OCI-LY7 (cell line): ENCODE data around the gene SSNA1. TPM values are rescaled to one million over a fixed set of nuclear protein-coding genes. Genes with fewer than 3 reads are reported as not detected.

Source experiments
- BruUV-seq: library from RNA; stranded (reverse); fragments of 400-500 nt; replicated peaks from 2 replicates; lab custom pipeline; 2021; lab: Mats Ljungman, UMichigan
- CTCF ChIA-PET: fragments of 300-600 bp; sonication (Branson Sonifier 250); formaldehyde crosslinking; loops from one replicate; lab custom pipeline; 2022; ENCODE audit warnings: antibody characterized with exemption; ENCODE audit not compliant: unreplicated experiment; lab: Charles Lee
- POLR2A ChIA-PET: fragments of 300-600 bp; sonication (Branson Sonifier 250); formaldehyde crosslinking; loops from one replicate; lab custom pipeline; 2022; ENCODE audit warnings: antibody characterized with exemption; lab: Charles Lee
- DNase-seq: peaks from one replicate; pipeline ENCODE4 v3.0.0-alpha.2; 2015; ENCODE audit warnings: low spot score
- H2AFZ ChIP-seq: fragments of 200-600 bp; sonication (generic), shearing (Covaris generic); 2 replicates; pipeline ENCODE4 v1.6.1; 2014; ENCODE audit warnings: mild to moderate bottlenecking, antibody characterized with exemption, low read length, moderate library complexity
- H3K27ac ChIP-seq: fragments of 200-600 bp; sonication (generic); 2 replicates; pipeline ENCODE4 v1.5.1; 2014; ENCODE audit warnings: mixed run types, low read depth, mild to moderate bottlenecking, moderate library complexity, low read length, inconsistent platforms; ENCODE audit not compliant: poor library complexity, severe bottlenecking
- H3K36me3 ChIP-seq: fragments of 200-600 bp; sonication (generic); 2 replicates; pipeline ENCODE4 v1.6.1; 2014; ENCODE audit warnings: mild to moderate bottlenecking, antibody characterized with exemption, low read length, moderate library complexity, mixed read lengths; ENCODE audit not compliant: insufficient read depth
- H3K4me1 ChIP-seq: fragments of 200-600 bp; sonication (generic); 2 replicates; pipeline ENCODE4 v1.5.1; 2014; ENCODE audit warnings: mild to moderate bottlenecking, low read length; ENCODE audit not compliant: insufficient read depth, poor library complexity, severe bottlenecking
- H3K4me2 ChIP-seq: fragments of 200-600 bp; sonication (generic); 2 replicates; pipeline ENCODE4 v1.6.1; 2014; ENCODE audit warnings: mild to moderate bottlenecking, low read length
- H3K4me3 ChIP-seq: fragments of 200-600 bp; sonication (generic); 2 replicates; pipeline ENCODE4 v1.5.1; 2014; ENCODE audit warnings: mild to moderate bottlenecking, low read depth, low read length; ENCODE audit not compliant: poor library complexity, severe bottlenecking
- H3K79me2 ChIP-seq: fragments of 200-600 bp; sonication (generic); 2 replicates; pipeline ENCODE4 v1.6.1; 2016; ENCODE audit warnings: low read depth, mild to moderate bottlenecking, low read length, moderate library complexity, mixed read lengths; ENCODE audit not compliant: insufficient read depth
- H3K9me2 ChIP-seq: fragments of 200-600 bp; sonication (generic); 2 replicates; pipeline ENCODE4 v1.6.1; 2016; ENCODE audit warnings: mild to moderate bottlenecking, low read length, mixed read lengths; ENCODE audit not compliant: insufficient read depth
- H3K9me3 ChIP-seq: fragments of 200-600 bp; sonication (generic); 2 replicates; pipeline ENCODE4 v1.6.1; 2014; ENCODE audit warnings: mild to moderate bottlenecking, mixed run types, low read length, mixed read lengths
- H4K20me1 ChIP-seq: fragments of 200-600 bp; sonication (generic); 2 replicates; pipeline ENCODE4 v1.6.1; 2014; ENCODE audit warnings: mild to moderate bottlenecking, antibody characterized with exemption, low read length, moderate library complexity, mixed read lengths; ENCODE audit not compliant: insufficient read depth
- CTCF ChIP-seq: fragments of 200-600 bp; sonication (generic); conservative IDR thresholded peaks from 2 replicates; pipeline ENCODE4 v1.5.1; 2014; ENCODE audit warnings: mild to moderate bottlenecking, antibody characterized with exemption, low read length, moderate library complexity, mixed read lengths
- EZH2phosphoT487 ChIP-seq: fragments of 200-600 bp; sonication (generic); IDR thresholded peaks from 2 replicates; pipeline ENCODE4 v1.6.1; 2018; ENCODE audit warnings: low read depth, borderline replicate concordance, mild to moderate bottlenecking, mixed run types, antibody characterized with exemption, low read length, moderate library complexity, mixed read lengths
- intact Hi-C: fragments of 100-400 bp; cut with micrococcal nuclease; formaldehyde crosslinking; loops from one replicate; pipeline ENCODE4 v1.10.0; 2022; ENCODE audit not compliant: unreplicated experiment
- total RNA-seq, 2 experiments: library from RNA; depleted of rRNA in 1 of 2; stranded (reverse); fragments of >200 nt in 1 of 2; shearing (Covaris generic) in 1 of 2; gene quantifications; 2 replicates each; pipeline ENCODE4 v1.2.3, GENCODE V29; 2014 to 2022

The SSNA1 gene
- total RNA-seq, 2 experiments from 2014 or later = 71.0 to 111 TPM

- Histone ChIP-seq H3K4me1 (peaks cover 35% of the 10 kb centered on the region), H3K36me3 (peaks cover 4% of the 10 kb centered on the region; the same call in 1 of the 2 replicates), H2AFZ (no peak overlapping the region), H3K79me2 (peaks cover 49% of the 10 kb centered on the region), H4K20me1 (peaks cover 13% of the 10 kb centered on the region; the same call in 1 of the 2 replicates), H3K9me2 (no peaks in the 10 kb centered on the region), H3K4me3 (peak overlapping the region; percentile 76), H3K27ac (peak overlapping the region; percentile 49), H3K9me3 (no peaks in the 10 kb centered on the region), H3K4me2 (peak overlapping the region; percentile 97)
- DNase-seq = no peak
- intact Hi-C loops = loop anchor here (2.0 kb wide), 3 partner anchors 21 to 75 kb away; partner anchors contain the start of gene RNF208
- ChIA-PET CTCF (interaction anchor here (0.6 kb wide), 1 partner anchor 13 kb away, joined by 3 read pairs; the partner anchor contains the start of gene ANAPC2), POLR2A (interaction anchor here (0.6 to 2.5 kb wide), 7 partner anchors 12 to 401 kb away, joined by 3 to 16 read pairs (median 4); partner anchors contain the start of genes ANAPC2, MAN1B1, SSNA1 and TUBB4B)
- no TSS peak for BruUV-seq
- TF ChIP-seq EZH2phosphoT487 (no peak), CTCF (no peak)
These were observed 12.9 kb downstream of the SSNA1 start for GRCh38 chr9:137201205-137201868.

- POLR2A ChIA-PET = interaction anchor here (0.5 to 1.1 kb wide), 3 partner anchors 16 to 663 kb away, joined by 3 to 6 read pairs (median 5); no protein-coding TSS in a partner anchor
- H4K20me1 ChIP-seq = peaks cover 14% of the 10 kb centered on the region; the same call in 1 of the 2 replicates
- H3K27ac ChIP-seq = peak overlapping the region; percentile 17
- DNase-seq = no peak
- no peak overlapping the region for H2AFZ ChIP-seq
- H3K4me1 ChIP-seq = peaks cover 44% of the 10 kb centered on the region
- peaks cover 12% of the 10 kb centered on the region; the same call in 1 of the 2 replicates for H3K36me3 ChIP-seq
- peak overlapping the region; percentile 76 for H3K4me3 ChIP-seq
- H3K9me2 ChIP-seq = no peaks in the 10 kb centered on the region
- no peaks in the 10 kb centered on the region for H3K9me3 ChIP-seq
- intact Hi-C loops = loop anchor here (1.0 kb wide), 1 partner anchor 85 kb away; no protein-coding TSS in a partner anchor
- BruUV-seq = no TSS peak
- peak overlapping the region; percentile 97 for H3K4me2 ChIP-seq
- CTCF ChIA-PET = no interaction called here
- TF ChIP-seq CTCF (no peak), EZH2phosphoT487 (no peak)
- H3K79me2 ChIP-seq = peaks cover 62% of the 10 kb centered on the region
These were observed 14.5 kb downstream of the SSNA1 start for GRCh38 chr9:137202966-137203365.

- intact Hi-C loops = no loop called here
- H3K36me3 ChIP-seq = peaks cover 23% of the 10 kb centered on the region
- peak overlapping the region; percentile 97 for H3K4me2 ChIP-seq
- TF ChIP-seq CTCF (no peak), EZH2phosphoT487 (no peak)
- BruUV-seq = no TSS peak
- CTCF ChIA-PET = no interaction called here
- H3K4me3 ChIP-seq = peak overlapping the region; percentile 92
- no peaks in the 10 kb centered on the region for H3K9me3 ChIP-seq
- DNase-seq = no peak
- H3K4me1 ChIP-seq = peaks cover 44% of the 10 kb centered on the region
- H3K79me2 ChIP-seq = peaks cover 62% of the 10 kb centered on the region
- no peaks in the 10 kb centered on the region for H3K9me2 ChIP-seq
- peak overlapping the region; percentile 57 for H3K27ac ChIP-seq
- POLR2A ChIA-PET = interaction anchor here (0.9 to 1.5 kb wide), 5 partner anchors 11 to 73 kb away, joined by 3 to 4 read pairs (median 4); partner anchors contain the start of gene RNF208
- H4K20me1 ChIP-seq = peaks cover 14% of the 10 kb centered on the region; the same call in 1 of the 2 replicates
- no peak overlapping the region for H2AFZ ChIP-seq
These were observed 16.3 kb downstream of the SSNA1 start for GRCh38 chr9:137204731-137205125.
